Neuronal stem cell (in vitro differentiated cells): ENCODE results near the gene USP17L18.
"Not testable (repeated sequence)": the region's sequence is repeated elsewhere in the genome, so short reads cannot be mapped to it uniquely, and the experiment has no call there.

Experiments
- DNase-seq: peaks from one replicate; pipeline ENCODE4 v3.0.0-alpha.2; 2013; ENCODE audit warnings: low spot score
- H2AFZ ChIP-seq: one replicate; pipeline ENCODE4 v1.6.1; 2013; ENCODE audit warnings: mild to moderate bottlenecking, low read length, inconsistent platforms
- H2AK5ac ChIP-seq: 2 replicates; pipeline ENCODE4 v1.6.1; 2013; ENCODE audit warnings: low read depth, mild to moderate bottlenecking, inconsistent platforms, low read length, moderate library complexity, mixed read lengths
- H2BK120ac ChIP-seq: 2 replicates; pipeline ENCODE4 v1.6.1; 2013; ENCODE audit warnings: low read depth, mild to moderate bottlenecking, inconsistent platforms, low read length, moderate library complexity, mixed read lengths
- H2BK12ac ChIP-seq: one replicate; pipeline ENCODE4 v1.6.1; 2013; ENCODE audit warnings: low read length, inconsistent platforms
- H2BK15ac ChIP-seq: 2 replicates; pipeline ENCODE4 v1.6.1; 2013; ENCODE audit warnings: mild to moderate bottlenecking, low read length, inconsistent platforms, mixed read lengths
- H2BK5ac ChIP-seq: one replicate; pipeline ENCODE4 v1.6.1; 2013; ENCODE audit warnings: inconsistent platforms, mild to moderate bottlenecking, low read length, moderate library complexity
- H3K14ac ChIP-seq: one replicate; pipeline ENCODE4 v1.6.1; 2013; ENCODE audit warnings: low read length, inconsistent platforms
- H3K18ac ChIP-seq: 2 replicates; pipeline ENCODE4 v1.6.1; 2013; ENCODE audit warnings: low read length, inconsistent platforms
- H3K23ac ChIP-seq: 2 replicates; pipeline ENCODE4 v1.6.1; 2013; ENCODE audit warnings: low read depth, mild to moderate bottlenecking, mixed read lengths, low read length, inconsistent platforms; ENCODE audit not compliant: poor library complexity
- H3K27ac ChIP-seq: replicated peaks from 3 replicates; pipeline ENCODE4 v1.5.1; 2013; ENCODE audit warnings: low read length, inconsistent platforms
- H3K27me3 ChIP-seq, 3 experiments: 2 replicates each; pipeline ENCODE4 v1.6.1; 2013; ENCODE audit warnings: low read length in 3 of 3, mild to moderate bottlenecking in 2 of 3, inconsistent platforms in 1 of 3, low read depth in 1 of 3, mixed read lengths in 1 of 3, moderate library complexity in 1 of 3; ENCODE audit not compliant: control insufficient read depth in 3 of 3, insufficient read depth in 3 of 3
- H3K36me3 ChIP-seq, 2 donors: replicated peaks in 1 of 2; 2 replicates each; pipeline ENCODE4 v1.6.1; 2013; ENCODE audit warnings: low read length in 2 of 2; ENCODE audit not compliant: control insufficient read depth in 2 of 2, insufficient read depth in 2 of 2
- H3K4ac ChIP-seq: 2 replicates; pipeline ENCODE4 v1.6.1; 2013; ENCODE audit warnings: inconsistent platforms, mild to moderate bottlenecking, low read length, moderate library complexity
- H3K4me1 ChIP-seq, 2 donors: 1 replicate in 1 of 2; 2 replicates in 1 of 2; pipeline ENCODE4 v1.6.1; 2013; ENCODE audit warnings: low read length in 2 of 2, low read depth in 1 of 2; ENCODE audit not compliant: control insufficient read depth in 2 of 2, insufficient read depth in 1 of 2
- H3K4me2 ChIP-seq: one replicate; pipeline ENCODE4 v1.6.1; 2013; ENCODE audit warnings: mild to moderate bottlenecking, low read length, inconsistent platforms; ENCODE audit not compliant: insufficient read depth, poor library complexity, severe bottlenecking
- H3K4me3 ChIP-seq, 2 donors: 2 replicates each; pipeline ENCODE4 v1.5.1; 2013; ENCODE audit warnings: low read length in 2 of 2, mild to moderate bottlenecking in 2 of 2, inconsistent platforms in 1 of 2, moderate library complexity in 1 of 2
- H3K79me1 ChIP-seq: one replicate; pipeline ENCODE4 v1.6.1; 2013; ENCODE audit warnings: low read depth, mild to moderate bottlenecking, inconsistent platforms, low read length, moderate library complexity
- H3K9ac ChIP-seq: one replicate; pipeline ENCODE4 v1.6.1; 2013; ENCODE audit warnings: mild to moderate bottlenecking, low read depth, low read length, inconsistent platforms; ENCODE audit not compliant: poor library complexity
- H3K9me3 ChIP-seq, 2 donors: replicated peaks in 1 of 2; 2 replicates each; pipeline versions ENCODE3 to v1.6.1; 2013; ENCODE audit warnings: low read length in 2 of 2, mild to moderate bottlenecking in 2 of 2, inconsistent platforms in 1 of 2, low read depth in 1 of 2, mixed read lengths in 1 of 2, moderate library complexity in 1 of 2; ENCODE audit not compliant: control insufficient read depth in 2 of 2, insufficient read depth in 1 of 2
- H4K8ac ChIP-seq: one replicate; pipeline ENCODE4 v1.6.1; 2013; ENCODE audit warnings: low read depth, mild to moderate bottlenecking, inconsistent platforms, low read length, moderate library complexity
- H4K91ac ChIP-seq: one replicate; pipeline ENCODE4 v1.6.1; 2013; ENCODE audit warnings: low read length, low read depth, mild to moderate bottlenecking, inconsistent platforms; ENCODE audit not compliant: poor library complexity
- WGBS, 2 donors: extraction: QIAGEN DNeasy Blood & Tissue Kit; methylation state at CpG; one replicate each; pipeline ENCODE4 v1.1.7; 2013; ENCODE audit warnings: missing lambda C conversion rate in 2 of 2, mixed read lengths in 1 of 2; ENCODE audit not compliant: insufficient read length in 2 of 2, insufficient replicate concordance in 1 of 2; ENCODE audit errors: extremely low coverage in 2 of 2; 5-methylcytosine and 5-hydroxymethylcytosine counted together

Gene USP17L18

DNA sequence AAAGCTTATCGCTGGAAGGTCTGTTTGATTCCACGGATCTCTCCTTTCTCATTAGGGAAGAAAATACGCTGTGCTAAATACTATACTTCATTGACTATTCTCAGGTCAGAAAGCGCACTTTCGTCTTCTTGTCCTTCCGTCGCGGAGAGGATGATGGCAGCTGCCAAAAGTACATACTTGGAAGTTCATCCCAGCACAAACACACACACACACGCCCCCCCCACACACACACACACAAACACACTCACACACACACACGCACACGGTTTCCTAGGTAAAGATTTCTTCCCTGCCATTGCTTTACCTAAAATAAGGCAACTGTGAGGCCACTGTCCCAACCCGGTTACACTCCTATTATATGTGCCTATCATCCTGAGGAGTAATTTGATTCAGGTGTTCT, 10.0 kb upstream of the USP17L18 start:
- not testable (repeated sequence) for H3K27ac ChIP-seq, H3K9me3 ChIP-seq, H2BK15ac ChIP-seq, H2AK5ac ChIP-seq, H3K36me3 ChIP-seq, H2BK5ac ChIP-seq, H3K9ac ChIP-seq, H2AFZ ChIP-seq, H3K4me2 ChIP-seq, H2BK12ac ChIP-seq, H4K91ac ChIP-seq, H2BK120ac ChIP-seq, H3K14ac ChIP-seq, H3K23ac ChIP-seq, H3K79me1 ChIP-seq, H3K4ac ChIP-seq, H3K4me3 ChIP-seq, H3K27me3 ChIP-seq, H3K18ac ChIP-seq, H3K4me1 ChIP-seq
- WGBS, 2 donors, result 100% methylated on average over 3 of the region's 12 CpGs; no CpG with 5 or more reads in 1 of the 2 donors
- peak overlapping the region; percentile 68 for H4K8ac ChIP-seq
- peak; percentile 6 for DNase-seq

DNA sequence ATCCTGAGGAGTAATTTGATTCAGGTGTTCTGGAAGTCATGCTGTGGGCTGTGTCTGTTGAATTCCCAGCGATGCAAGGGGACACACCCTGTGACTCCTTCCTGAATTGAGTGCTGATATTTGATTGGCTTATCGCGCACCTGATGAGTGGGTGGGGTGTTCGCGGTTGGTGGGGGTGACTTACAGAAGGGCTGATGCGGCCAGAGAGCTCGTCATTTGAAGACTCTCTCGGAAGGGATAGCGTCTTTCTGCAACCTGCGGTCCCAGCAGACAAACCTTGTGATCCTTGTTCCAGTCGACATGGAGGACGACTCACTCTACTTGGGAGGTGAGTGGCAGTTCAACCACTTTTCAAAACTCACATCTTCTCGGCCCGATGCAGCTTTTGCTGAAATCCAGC, 4.9 kb upstream of the USP17L18 start, which contains the start of gene USP17L17:
USP17L17 (plus strand) TSS at position 301 of the 400 bp plus-strand sequence; CDS start at position 301, 0 bp downstream.
- H3K27me3 ChIP-seq, H4K8ac ChIP-seq, H2BK15ac ChIP-seq, H2AK5ac ChIP-seq, H3K4me3 ChIP-seq, H3K27ac ChIP-seq, H4K91ac ChIP-seq, H3K36me3 ChIP-seq, H3K4ac ChIP-seq, H3K9me3 ChIP-seq, H2AFZ ChIP-seq, H3K4me2 ChIP-seq, H3K14ac ChIP-seq, H3K9ac ChIP-seq, H2BK5ac ChIP-seq, H3K18ac ChIP-seq, H3K79me1 ChIP-seq, H2BK120ac ChIP-seq, DNase-seq, H3K23ac ChIP-seq, H3K4me1 ChIP-seq, H2BK12ac ChIP-seq: not testable (repeated sequence)
- no CpG with 5 or more reads among the region's 14 CpGs for WGBS, 2 donors

DNA sequence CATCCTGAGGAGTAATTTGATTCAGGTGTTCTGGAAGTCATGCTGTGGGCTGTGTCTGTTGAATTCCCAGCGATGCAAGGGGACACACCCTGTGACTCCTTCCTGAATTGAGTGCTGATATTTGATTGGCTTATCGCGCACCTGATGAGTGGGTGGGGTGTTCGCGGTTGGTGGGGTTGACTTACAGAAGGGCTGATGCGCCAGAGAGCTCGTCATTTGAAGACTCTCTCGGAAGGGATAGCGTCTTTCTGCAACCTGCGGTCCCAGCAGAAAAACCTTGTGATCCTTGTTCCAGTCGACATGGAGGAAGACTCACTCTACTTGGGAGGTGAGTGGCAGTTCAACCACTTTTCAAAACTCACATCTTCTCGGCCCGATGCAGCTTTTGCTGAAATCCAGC, 4.6 kb downstream of the USP17L18 start, which contains the start of gene USP17L19:
USP17L19 (plus strand) TSS at position 301 of the 400 bp plus-strand sequence; CDS start at position 301, 0 bp downstream.
- WGBS, 2 donors, result no CpG with 5 or more reads among the region's 13 CpGs
- not testable (repeated sequence) for H4K91ac ChIP-seq, H3K9me3 ChIP-seq, DNase-seq, H2BK5ac ChIP-seq, H3K79me1 ChIP-seq, H3K36me3 ChIP-seq, H3K4me3 ChIP-seq, H3K9ac ChIP-seq, H3K4me1 ChIP-seq, H3K27ac ChIP-seq, H3K14ac ChIP-seq, H2AK5ac ChIP-seq, H3K18ac ChIP-seq, H3K23ac ChIP-seq, H3K4me2 ChIP-seq, H4K8ac ChIP-seq, H3K27me3 ChIP-seq, H2BK120ac ChIP-seq, H2AFZ ChIP-seq, H2BK15ac ChIP-seq, H2BK12ac ChIP-seq, H3K4ac ChIP-seq

DNA sequence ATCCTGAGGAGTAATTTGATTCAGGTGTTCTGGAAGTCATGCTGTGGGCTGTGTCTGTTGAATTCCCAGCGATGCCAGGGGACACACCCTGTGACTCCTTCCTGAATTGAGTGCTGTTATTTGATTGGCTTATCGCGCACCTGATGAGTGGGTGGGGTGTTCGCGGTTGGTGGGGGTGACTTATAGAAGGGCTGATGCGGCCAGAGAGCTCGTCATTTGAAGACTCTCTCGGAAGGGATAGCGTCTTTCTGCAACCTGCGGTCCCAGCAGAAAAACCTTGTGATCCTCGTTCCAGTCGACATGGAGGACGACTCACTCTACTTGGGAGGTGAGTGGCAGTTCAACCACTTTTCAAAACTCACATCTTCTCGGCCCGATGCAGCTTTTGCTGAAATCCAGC, 9.4 kb downstream of the USP17L18 start, which contains the start of gene USP17L20:
USP17L20 (plus strand) TSS at position 301 of the 400 bp plus-strand sequence; CDS start at position 301, 0 bp downstream.
- not testable (repeated sequence) for H2BK15ac ChIP-seq, H3K4ac ChIP-seq, H4K8ac ChIP-seq, H3K18ac ChIP-seq, H2AFZ ChIP-seq, H3K79me1 ChIP-seq, H2BK12ac ChIP-seq, H3K27me3 ChIP-seq, H3K23ac ChIP-seq, H3K36me3 ChIP-seq, H3K9me3 ChIP-seq, H4K91ac ChIP-seq, H2BK5ac ChIP-seq, H3K27ac ChIP-seq, H3K14ac ChIP-seq, H3K9ac ChIP-seq, H3K4me3 ChIP-seq, DNase-seq, H2BK120ac ChIP-seq, H2AK5ac ChIP-seq, H3K4me2 ChIP-seq, H3K4me1 ChIP-seq
- no CpG with 5 or more reads among the region's 15 CpGs for WGBS, 2 donors
